ENCODE results near the gene SON.

The SON gene

DNA sequence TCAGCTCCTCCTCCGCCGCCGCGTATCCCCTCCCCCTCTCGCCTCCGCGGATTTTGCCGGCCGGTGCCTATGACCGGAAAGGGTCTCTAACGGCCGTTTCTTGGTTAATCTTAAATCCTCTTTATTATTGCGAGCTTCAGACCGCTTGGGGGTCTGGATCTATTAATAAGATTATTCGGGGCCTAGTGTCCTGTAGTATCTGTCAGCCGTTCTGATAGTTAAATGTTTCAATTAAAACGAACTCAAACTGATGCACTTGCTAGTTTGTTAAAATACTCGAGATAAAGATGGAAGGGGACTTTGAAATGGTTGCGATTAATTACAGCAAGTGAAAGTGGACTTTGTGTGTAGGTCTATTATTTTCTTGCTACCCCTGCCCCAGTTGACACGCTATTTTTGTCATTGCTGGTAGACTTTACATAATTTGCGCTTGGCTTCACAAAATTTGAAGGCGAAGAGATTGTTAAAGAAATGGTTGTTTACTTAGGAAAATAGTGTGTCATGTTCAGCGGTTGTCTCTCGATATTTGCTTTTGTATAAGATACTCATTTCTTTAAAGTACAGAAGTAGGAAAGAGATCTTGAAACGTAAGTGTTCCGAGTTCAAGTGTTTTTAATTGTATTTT lies 779 bp downstream of the SON start:
- DNase-seq = peak; percentile 29

GRCh38 chr21:33544451-33545195 lies 1.8 kb downstream of the SON start:
- no peak for DNase-seq

GRCh38 chr21:33546086-33546485 lies 3.2 kb downstream of the SON start:
- DNase-seq = no peak

GRCh38 chr21:33549848-33550771 lies 7.3 kb downstream of the SON start:
- no peak for DNase-seq

DNA sequence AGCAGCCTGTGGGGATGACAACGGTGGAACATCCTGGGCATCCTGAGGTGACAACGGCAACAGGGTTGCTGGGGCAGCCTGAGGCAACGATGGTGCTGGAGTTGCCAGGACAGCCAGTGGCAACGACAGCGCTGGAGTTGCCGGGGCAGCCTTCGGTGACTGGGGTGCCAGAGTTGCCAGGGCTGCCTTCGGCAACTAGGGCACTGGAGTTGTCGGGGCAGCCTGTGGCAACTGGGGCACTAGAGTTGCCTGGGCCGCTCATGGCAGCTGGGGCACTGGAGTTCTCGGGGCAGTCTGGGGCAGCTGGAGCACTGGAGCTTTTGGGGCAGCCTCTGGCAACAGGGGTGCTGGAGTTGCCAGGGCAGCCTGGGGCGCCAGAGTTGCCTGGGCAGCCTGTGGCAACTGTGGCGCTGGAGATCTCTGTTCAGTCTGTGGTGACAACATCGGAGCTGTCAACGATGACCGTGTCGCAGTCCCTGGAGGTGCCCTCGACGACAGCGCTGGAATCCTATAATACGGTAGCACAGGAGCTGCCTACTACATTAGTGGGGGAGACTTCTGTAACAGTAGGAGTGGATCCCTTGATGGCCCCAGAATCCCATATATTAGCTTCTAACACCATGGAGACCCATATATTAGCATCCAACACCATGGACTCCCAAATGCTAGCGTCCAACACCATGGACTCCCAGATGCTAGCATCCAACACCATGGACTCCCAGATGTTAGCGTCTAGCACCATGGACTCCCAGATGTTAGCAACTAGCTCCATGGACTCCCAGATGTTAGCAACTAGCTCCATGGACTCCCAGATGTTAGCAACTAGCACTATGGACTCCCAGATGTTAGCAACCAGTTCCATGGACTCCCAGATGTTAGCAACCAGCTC lies 8.2 kb downstream of the SON start:
- no peak for DNase-seq

- DNase-seq = no peak
These were observed 8.8 kb downstream of the SON start for GRCh38 chr21:33551664-33552063.

- no peak for DNase-seq
These were observed 9.5 kb downstream of the SON start for GRCh38 chr21:33552093-33552998.

DNA sequence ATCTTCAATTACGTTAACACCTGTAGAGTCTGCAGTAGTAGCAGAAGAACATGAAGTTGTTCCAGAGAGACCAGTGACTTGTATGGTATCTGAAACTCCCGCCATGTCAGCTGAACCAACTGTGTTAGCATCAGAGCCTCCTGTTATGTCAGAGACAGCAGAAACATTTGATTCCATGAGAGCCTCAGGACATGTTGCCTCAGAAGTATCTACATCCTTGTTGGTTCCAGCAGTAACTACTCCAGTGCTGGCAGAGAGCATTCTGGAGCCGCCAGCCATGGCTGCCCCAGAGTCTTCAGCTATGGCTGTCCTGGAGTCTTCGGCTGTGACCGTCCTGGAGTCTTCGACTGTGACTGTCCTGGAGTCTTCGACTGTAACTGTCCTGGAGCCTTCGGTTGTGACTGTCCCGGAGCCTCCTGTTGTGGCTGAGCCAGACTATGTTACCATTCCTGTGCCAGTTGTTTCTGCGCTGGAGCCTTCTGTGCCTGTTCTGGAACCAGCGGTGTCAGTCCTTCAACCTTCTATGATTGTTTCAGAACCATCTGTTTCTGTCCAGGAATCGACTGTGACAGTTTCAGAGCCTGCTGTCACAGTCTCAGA lies 10.3 kb downstream of the SON start:
- DNase-seq = no peak

DNA sequence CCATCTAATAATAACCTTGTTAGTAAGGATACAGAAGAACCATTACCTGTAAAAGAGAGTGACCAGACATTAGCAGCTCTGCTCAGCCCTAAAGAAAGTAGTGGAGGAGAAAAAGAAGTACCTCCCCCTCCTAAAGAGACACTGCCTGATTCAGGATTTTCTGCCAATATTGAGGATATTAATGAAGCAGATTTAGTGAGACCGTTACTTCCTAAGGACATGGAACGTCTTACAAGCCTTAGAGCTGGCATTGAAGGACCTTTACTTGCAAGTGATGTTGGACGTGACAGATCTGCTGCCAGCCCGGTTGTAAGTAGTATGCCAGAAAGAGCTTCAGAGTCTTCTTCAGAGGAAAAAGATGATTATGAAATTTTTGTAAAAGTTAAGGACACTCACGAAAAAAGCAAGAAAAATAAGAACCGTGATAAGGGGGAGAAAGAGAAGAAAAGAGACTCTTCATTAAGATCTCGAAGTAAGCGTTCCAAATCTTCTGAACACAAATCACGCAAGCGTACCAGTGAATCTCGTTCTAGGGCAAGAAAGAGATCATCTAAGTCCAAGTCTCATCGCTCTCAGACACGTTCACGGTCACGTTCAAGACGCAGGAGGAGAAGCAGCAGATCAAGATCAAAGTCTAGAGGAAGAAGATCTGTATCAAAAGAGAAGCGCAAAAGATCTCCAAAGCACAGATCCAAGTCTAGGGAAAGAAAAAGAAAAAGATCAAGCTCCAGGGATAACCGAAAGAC lies 11.6 kb downstream of the SON start:
- no peak for DNase-seq

DNA sequence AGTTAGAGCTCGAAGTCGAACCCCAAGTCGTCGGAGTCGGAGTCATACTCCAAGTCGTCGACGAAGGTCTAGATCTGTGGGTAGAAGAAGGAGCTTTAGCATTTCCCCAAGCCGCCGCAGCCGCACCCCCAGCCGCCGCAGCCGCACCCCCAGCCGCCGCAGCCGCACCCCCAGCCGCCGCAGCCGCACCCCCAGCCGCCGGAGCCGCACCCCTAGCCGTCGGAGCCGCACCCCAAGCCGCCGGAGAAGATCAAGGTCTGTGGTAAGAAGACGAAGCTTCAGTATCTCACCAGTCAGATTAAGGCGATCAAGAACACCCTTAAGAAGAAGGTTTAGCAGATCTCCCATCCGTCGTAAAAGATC lies 12.1 kb downstream of the SON start:
- no peak for DNase-seq

GRCh38 chr21:33557447-33557846 lies 14.6 kb downstream of the SON start:
- no peak for DNase-seq

DNA sequence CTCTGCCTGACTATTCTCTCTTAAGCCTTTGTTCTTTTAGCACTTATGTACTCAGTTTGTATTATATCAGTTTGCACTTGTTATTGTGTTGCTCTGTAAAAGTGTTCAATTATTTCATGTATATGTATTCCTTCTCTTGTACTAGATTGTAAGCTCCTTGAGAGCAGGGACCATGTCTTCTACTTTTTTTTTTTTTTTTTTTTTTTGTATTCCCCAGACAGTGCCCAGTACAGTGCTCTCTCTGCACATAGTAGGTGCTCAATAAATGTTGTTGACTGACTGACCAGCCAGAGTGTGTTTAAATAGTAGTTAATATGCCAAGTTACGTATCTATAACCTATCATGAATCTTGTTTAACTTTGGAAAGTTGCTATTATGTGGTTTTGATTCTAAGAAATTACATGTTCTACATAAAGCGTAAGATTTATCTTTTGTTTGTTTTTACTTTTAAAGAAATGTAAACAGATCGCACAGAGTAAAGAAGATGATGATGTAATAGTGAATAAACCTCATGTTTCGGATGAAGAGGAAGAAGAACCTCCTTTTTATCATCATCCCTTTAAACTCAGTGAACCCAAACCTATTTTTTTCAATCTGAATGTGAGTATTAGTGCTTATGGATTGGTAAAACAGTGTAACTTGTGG lies 16.1 kb downstream of the SON start:
- DNase-seq = no peak

GRCh38 chr21:33559813-33560212 lies 17.0 kb downstream of the SON start:
- no peak for DNase-seq

GRCh38 chr21:33560965-33561364 lies 18.1 kb downstream of the SON start:
- DNase-seq = no peak

DNA sequence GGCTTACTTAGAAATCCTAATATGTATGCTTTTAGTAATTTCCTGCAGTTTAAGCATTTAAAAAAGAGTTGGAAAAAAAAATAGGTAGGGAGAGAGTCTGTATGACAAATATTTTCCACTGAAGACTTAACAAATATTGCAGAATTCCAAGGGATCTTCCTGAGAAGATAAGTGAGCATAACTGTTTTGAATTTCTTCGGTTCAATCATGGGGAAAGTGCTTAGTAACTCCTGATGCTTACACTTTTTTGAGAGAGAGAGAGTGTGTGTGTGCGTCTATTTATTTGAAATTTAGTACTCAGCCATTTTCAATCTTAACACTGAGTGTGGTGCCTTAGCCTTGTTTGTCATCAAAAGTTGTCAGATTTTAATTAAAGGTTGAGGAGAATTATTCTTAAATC lies 18.5 kb downstream of the SON start:
- no peak for DNase-seq

GRCh38 chr21:33562389-33562788 lies 19.6 kb downstream of the SON start:
- no peak for DNase-seq

GRCh38 chr21:33566514-33566913 lies 23.7 kb downstream of the SON start:
- no peak for DNase-seq

- no peak for DNase-seq
These were observed 25.1 kb downstream of the SON start for GRCh38 chr21:33567914-33568313.

DNA sequence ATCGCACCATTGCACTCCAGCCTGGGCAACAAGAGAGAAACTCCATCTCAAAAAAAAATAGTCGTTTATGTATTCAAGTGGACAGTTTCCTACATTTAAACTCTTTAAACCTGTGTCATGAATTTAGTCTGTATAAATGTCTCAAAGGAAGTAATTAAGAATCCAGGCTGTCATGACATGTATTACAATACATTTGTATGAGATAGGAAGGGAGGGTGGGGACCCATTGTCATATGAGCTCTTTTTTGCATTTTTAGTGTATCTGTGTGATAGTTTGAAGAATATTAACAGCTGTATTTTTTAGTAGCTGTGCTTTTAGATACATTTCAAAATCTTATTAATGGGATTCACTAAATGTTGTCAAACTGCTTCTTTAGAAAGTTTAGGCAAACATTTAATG lies 25.6 kb downstream of the SON start:
- DNase-seq = no peak

GRCh38 chr21:33569991-33570390 lies 27.2 kb downstream of the SON start:
- DNase-seq = no peak
